NCI-H1048 (cell line): ENCODE data around the gene PBLD.

ENCODE experiments used
- DNase-seq: peaks from one replicate; lab custom pipeline; 2025; lab: John Stamatoyannopoulos, UW

Gene PBLD

DNA sequence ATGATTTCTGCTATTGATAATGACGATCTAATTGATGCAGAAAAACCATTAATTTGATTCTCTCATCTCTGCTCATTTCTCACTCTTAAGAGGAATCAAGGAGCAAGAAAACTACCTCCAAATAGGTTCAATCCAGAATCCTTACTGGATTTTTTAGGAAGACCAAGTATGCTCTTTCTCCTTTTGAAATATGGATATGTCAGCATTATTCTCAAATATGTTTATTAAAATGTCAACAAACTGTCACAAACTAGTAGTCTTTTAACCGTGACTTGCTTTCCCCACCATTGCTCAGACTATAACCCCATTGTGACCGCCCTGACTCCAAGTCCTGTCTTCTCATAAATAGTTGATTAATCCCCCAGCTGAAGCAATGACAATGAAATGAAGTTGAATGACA is 99.7 kb downstream of the PBLD start:
- no peak for DNase-seq
